Measurements from ENCODE around the gene NUP35. TPM values are rescaled to one million over a fixed set of nuclear protein-coding genes. Genes with fewer than 3 reads are reported as not detected.

NUP35 gene
- total and polyA plus RNA-seq, 2 experiments from 2014 or later, result 15.7 to 22.6 TPM

DNA sequence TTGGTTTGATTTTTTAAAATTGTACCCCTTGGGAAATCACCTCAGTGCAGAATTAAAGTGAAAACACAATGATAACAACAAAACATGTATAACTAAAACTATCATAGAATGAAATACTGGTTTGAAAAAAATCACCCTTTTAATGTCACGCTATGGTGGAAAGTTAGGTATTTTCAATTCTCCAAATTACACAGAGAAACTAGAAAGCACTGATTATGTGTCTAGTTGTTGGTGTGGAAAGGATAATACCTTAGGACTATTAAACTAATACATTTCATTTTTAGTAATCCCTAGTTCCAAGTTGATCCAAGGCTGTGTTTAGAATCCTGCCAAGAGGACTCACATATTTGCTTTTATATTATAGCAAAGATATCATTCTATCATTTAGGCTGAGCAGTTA, 71.2 kb downstream of the NUP35 start:
- no peak for DNase-seq (ENCODE audit: low spot score)
- Histone ChIP-seq H3K79me2 (no peaks in the 10 kb centered on the region), H3K4me1 (ENCODE audit: insufficient read depth) (no peaks in the 10 kb centered on the region)

DNA sequence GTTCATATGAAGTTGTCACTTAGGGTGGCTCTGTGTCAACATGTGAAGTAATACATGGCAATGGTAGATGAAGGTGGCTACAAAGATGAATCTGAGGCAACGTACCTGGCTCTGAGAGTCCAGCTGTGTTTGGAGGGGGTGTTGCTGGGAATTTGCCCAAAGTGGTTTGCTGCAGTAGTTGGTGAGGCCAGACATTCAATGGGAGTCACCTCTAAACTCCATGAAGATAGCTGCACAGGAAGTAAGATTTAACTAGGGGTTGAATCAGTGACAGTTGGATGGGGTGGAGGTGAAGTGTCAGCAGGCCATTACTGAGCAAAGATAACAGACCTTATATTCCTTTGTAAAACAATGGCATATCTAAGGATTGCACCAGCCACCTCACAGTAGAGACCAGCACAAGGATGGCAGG, 71.8 kb downstream of the NUP35 start:
- no peaks in the 10 kb centered on the region for H3K36me3 ChIP-seq (replicated peaks; ENCODE audit: insufficient read depth, low read depth)
- no peaks in the 10 kb centered on the region for H3K9me3 ChIP-seq (ENCODE audit: low read depth)
- H3K79me2 ChIP-seq, result no peaks in the 10 kb centered on the region
- H3K27me3 ChIP-seq, result no peaks in the 10 kb centered on the region
- 88% methylated on average over 1 of the region's 1 CpG for WGBS (ENCODE audit: low lambda C conversion rate, missing lambda C conversion rate)
- no peak overlapping the region for H3K4me2 ChIP-seq
- no peak overlapping the region for H2AFZ ChIP-seq
- TF ChIP-seq EZH2phosphoT487 (IDR thresholded peaks at IDR 0.05; ENCODE audit: low read depth, severe bottlenecking, unreplicated experiment) (no peak), EZH2 (IDR thresholded peaks at IDR 0.05; ENCODE audit: borderline replicate concordance) (no peak)
- TF ChIP-seq, protein P1, sequence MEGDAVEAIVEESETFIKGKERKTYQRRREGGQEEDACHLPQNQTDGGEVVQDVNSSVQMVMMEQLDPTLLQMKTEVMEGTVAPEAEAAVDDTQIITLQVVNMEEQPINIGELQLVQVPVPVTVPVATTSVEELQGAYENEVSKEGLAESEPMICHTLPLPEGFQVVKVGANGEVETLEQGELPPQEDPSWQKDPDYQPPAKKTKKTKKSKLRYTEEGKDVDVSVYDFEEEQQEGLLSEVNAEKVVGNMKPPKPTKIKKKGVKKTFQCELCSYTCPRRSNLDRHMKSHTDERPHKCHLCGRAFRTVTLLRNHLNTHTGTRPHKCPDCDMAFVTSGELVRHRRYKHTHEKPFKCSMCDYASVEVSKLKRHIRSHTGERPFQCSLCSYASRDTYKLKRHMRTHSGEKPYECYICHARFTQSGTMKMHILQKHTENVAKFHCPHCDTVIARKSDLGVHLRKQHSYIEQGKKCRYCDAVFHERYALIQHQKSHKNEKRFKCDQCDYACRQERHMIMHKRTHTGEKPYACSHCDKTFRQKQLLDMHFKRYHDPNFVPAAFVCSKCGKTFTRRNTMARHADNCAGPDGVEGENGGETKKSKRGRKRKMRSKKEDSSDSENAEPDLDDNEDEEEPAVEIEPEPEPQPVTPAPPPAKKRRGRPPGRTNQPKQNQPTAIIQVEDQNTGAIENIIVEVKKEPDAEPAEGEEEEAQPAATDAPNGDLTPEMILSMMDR (IDR thresholded peaks at IDR 0.05; ENCODE audit: poor library complexity), result no peak
- H3K9me2 ChIP-seq (replicated peaks; ENCODE audit: insufficient read depth), result no peaks in the 10 kb centered on the region
- no peaks in the 10 kb centered on the region for H3K4me1 ChIP-seq (ENCODE audit: insufficient read depth)
- no peak overlapping the region for H3K27ac ChIP-seq
- DNase-seq (ENCODE audit: low spot score), result no peak
- H3K4me3 ChIP-seq, result no peak overlapping the region
- H4K20me1 ChIP-seq (ENCODE audit: insufficient read depth, poor library complexity, severe bottlenecking), result no peaks in the 10 kb centered on the region

More for the DNA sequence above, 71.2 kb downstream of the NUP35 start:
- Histone ChIP-seq H3K36me3 (replicated peaks; ENCODE audit: insufficient read depth, low read depth) (no peaks in the 10 kb centered on the region), H3K4me2 (no peak overlapping the region), H3K9me2 (replicated peaks; ENCODE audit: insufficient read depth) (no peaks in the 10 kb centered on the region), H2AFZ (no peak overlapping the region), H3K27me3 (no peaks in the 10 kb centered on the region), H3K27ac (no peak overlapping the region), H3K4me3 (no peak overlapping the region), H3K9me3 (ENCODE audit: low read depth) (no peaks in the 10 kb centered on the region), H4K20me1 (ENCODE audit: insufficient read depth, poor library complexity, severe bottlenecking) (no peaks in the 10 kb centered on the region)
- TF ChIP-seq EZH2phosphoT487 (IDR thresholded peaks at IDR 0.05; ENCODE audit: low read depth, severe bottlenecking, unreplicated experiment) (no peak), EZH2 (IDR thresholded peaks at IDR 0.05; ENCODE audit: borderline replicate concordance) (no peak)
- TF ChIP-seq, protein P1 (IDR thresholded peaks at IDR 0.05; ENCODE audit: poor library complexity), result no peak
- 100% methylated on average over 1 of the region's 1 CpG for WGBS (ENCODE audit: low lambda C conversion rate, missing lambda C conversion rate)

DNA sequence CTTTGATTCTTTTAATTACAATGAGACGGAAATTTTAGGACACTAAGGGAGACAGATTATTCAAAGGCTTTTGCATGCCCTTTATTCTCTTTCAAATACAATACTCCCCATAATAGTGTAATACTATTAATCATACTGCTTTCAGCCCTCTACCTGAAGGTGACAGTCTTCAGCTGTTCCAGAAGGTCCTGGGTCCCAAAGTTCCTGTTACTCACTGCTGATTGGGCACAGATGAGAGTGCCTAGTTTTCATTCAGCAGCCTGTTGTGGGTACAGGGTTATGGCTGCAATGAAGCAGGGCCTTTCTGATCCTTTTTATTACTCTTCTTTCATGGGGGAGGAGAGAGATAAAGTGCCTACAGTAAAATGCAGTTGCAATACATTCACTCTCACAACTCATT, 80.2 kb downstream of the NUP35 start:
- H3K4me1 ChIP-seq (ENCODE audit: insufficient read depth), result no peaks in the 10 kb centered on the region
- no peak overlapping the region for H3K4me2 ChIP-seq
- no peak overlapping the region for H3K27ac ChIP-seq
- no peaks in the 10 kb centered on the region for H3K36me3 ChIP-seq (replicated peaks; ENCODE audit: insufficient read depth, low read depth)
- no peak overlapping the region for H3K4me3 ChIP-seq
- TF ChIP-seq EZH2 (IDR thresholded peaks at IDR 0.05; ENCODE audit: borderline replicate concordance), result no peak
- TF ChIP-seq EZH2phosphoT487 (IDR thresholded peaks at IDR 0.05; ENCODE audit: low read depth, severe bottlenecking, unreplicated experiment), result no peak
- TF ChIP-seq, protein P1 (IDR thresholded peaks at IDR 0.05; ENCODE audit: poor library complexity), result no peak
- no peaks in the 10 kb centered on the region for H3K27me3 ChIP-seq
- H4K20me1 ChIP-seq (ENCODE audit: insufficient read depth, poor library complexity, severe bottlenecking), result no peaks in the 10 kb centered on the region
- H3K9me2 ChIP-seq (replicated peaks; ENCODE audit: insufficient read depth), result no peaks in the 10 kb centered on the region
- H3K79me2 ChIP-seq, result no peaks in the 10 kb centered on the region
- no peak for DNase-seq (ENCODE audit: low spot score)
- WGBS (ENCODE audit: low lambda C conversion rate, missing lambda C conversion rate), result 96% methylated on average over 1 of the region's 1 CpG
- no peak overlapping the region for H2AFZ ChIP-seq
- no peaks in the 10 kb centered on the region for H3K9me3 ChIP-seq (ENCODE audit: low read depth)

DNA sequence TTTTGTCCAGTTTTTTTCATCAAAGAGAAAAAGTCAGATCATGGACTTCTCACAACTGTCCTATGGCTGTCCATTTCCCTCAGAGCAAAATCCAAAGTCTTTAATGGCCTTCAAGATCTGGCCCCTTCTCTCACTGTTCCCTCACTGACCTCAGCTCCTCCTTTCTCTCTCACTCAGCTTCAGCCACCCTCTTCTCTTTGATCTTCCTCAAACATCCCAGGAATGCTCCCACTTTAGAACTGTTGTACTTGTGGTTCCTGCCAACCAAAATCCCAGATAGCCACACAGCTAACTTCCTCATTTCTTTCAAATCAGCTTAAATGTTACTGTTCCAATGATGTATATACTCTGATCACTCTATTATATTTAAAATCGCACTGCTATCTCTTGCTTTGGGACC, 82.9 kb downstream of the NUP35 start:
- Histone ChIP-seq H3K36me3 (replicated peaks; ENCODE audit: insufficient read depth, low read depth) (no peaks in the 10 kb centered on the region), H3K4me2 (no peak overlapping the region), H2AFZ (no peak overlapping the region), H3K9me3 (ENCODE audit: low read depth) (no peaks in the 10 kb centered on the region), H3K9me2 (replicated peaks; ENCODE audit: insufficient read depth) (no peaks in the 10 kb centered on the region), H3K27me3 (no peaks in the 10 kb centered on the region), H4K20me1 (ENCODE audit: insufficient read depth, poor library complexity, severe bottlenecking) (no peaks in the 10 kb centered on the region), H3K27ac (no peak overlapping the region), H3K79me2 (no peaks in the 10 kb centered on the region), H3K4me1 (ENCODE audit: insufficient read depth) (no peaks in the 10 kb centered on the region), H3K4me3 (no peak overlapping the region)
- DNase-seq (ENCODE audit: low spot score), result no peak
- TF ChIP-seq, protein P1 (IDR thresholded peaks at IDR 0.05; ENCODE audit: poor library complexity), result no peak
- TF ChIP-seq EZH2phosphoT487 (IDR thresholded peaks at IDR 0.05; ENCODE audit: low read depth, severe bottlenecking, unreplicated experiment) (no peak), EZH2 (IDR thresholded peaks at IDR 0.05; ENCODE audit: borderline replicate concordance) (no peak)
- WGBS (ENCODE audit: low lambda C conversion rate, missing lambda C conversion rate), result 97% methylated on average over 1 of the region's 1 CpG

All from hepatocyte (in vitro differentiated cells).